22Rv1 (cell line): Measurements from ENCODE around the gene LINC00632.

Source experiments
- H3K27ac ChIP-seq: fragments of 450-650 bp; 2 replicates; pipeline ENCODE4 v1.5.1; 2017
- CTCF ChIP-seq: fragments of 450-650 bp; IDR thresholded peaks from 2 replicates; pipeline ENCODE4 v1.5.1; 2017; ENCODE audit warnings: mild to moderate bottlenecking
- ZFX ChIP-seq: fragments of 450-650 bp; IDR thresholded peaks from 2 replicates; pipeline ENCODE4 v1.6.1; 2017; ENCODE audit warnings: antibody characterized with exemption, borderline replicate concordance

LINC00632 gene

GRCh38 chrX:140804292-140804691, 94.7 kb downstream of the LINC00632 start:
- no peak overlapping the region for H3K27ac ChIP-seq
- no peak for TF ChIP-seq ZFX
- no peak for TF ChIP-seq CTCF

GRCh38 chrX:140815868-140816267, 106.3 kb downstream of the LINC00632 start:
- TF ChIP-seq ZFX = no peak
- no peak for TF ChIP-seq CTCF

GRCh38 chrX:140817943-140818342, 108.4 kb downstream of the LINC00632 start:
- no peak for TF ChIP-seq ZFX
- peak; percentile 56 for TF ChIP-seq CTCF
- H3K27ac ChIP-seq = no peak overlapping the region

More at GRCh38 chrX:140815868-140816267, 106.3 kb downstream of the LINC00632 start:
- H3K27ac ChIP-seq = no peak overlapping the region

GRCh38 chrX:140821280-140821679, 111.7 kb downstream of the LINC00632 start:
- no peak overlapping the region for H3K27ac ChIP-seq
- no peak for TF ChIP-seq CTCF
- TF ChIP-seq ZFX = no peak

- TF ChIP-seq CTCF (no peak), ZFX (no peak)
- no peak overlapping the region for H3K27ac ChIP-seq
Measured at GRCh38 chrX:140822184-140822583, 112.6 kb downstream of the LINC00632 start.

- TF ChIP-seq CTCF (no peak), ZFX (no peak)
- no peak overlapping the region for H3K27ac ChIP-seq
Measured at GRCh38 chrX:140822861-140823260, 113.3 kb downstream of the LINC00632 start.

GRCh38 chrX:140836874-140837273, 127.3 kb downstream of the LINC00632 start:
- TF ChIP-seq ZFX (no peak), CTCF (no peak)
- H3K27ac ChIP-seq = no peak overlapping the region
